IPS-11a (cell line): ENCODE results near the gene MSI1.

ENCODE experiments used
- H3K4me3 ChIP-seq: one replicate; pipeline ENCODE4 v1.5.1; 2013; ENCODE audit warnings: low read depth, low read length, control low read depth

The MSI1 gene

GRCh38 chr12:120377611-120378010, 8.6 kb upstream of the MSI1 start:
- no peak overlapping the region for H3K4me3 ChIP-seq

- H3K4me3 ChIP-seq = no peak overlapping the region
Measured at GRCh38 chr12:120376934-120377572, 8.1 kb upstream of the MSI1 start.

- no peak overlapping the region for H3K4me3 ChIP-seq
Measured at GRCh38 chr12:120376416-120376815, 7.5 kb upstream of the MSI1 start.

- H3K4me3 ChIP-seq = no peak overlapping the region
Measured at GRCh38 chr12:120376009-120376408, 7.0 kb upstream of the MSI1 start.

- no peak overlapping the region for H3K4me3 ChIP-seq
Measured at GRCh38 chr12:120373683-120374082, 4.7 kb upstream of the MSI1 start.

GRCh38 chr12:120370343-120371243, 1.6 kb upstream of the MSI1 start:
- H3K4me3 ChIP-seq = no peak overlapping the region

GRCh38 chr12:120369603-120370342, 809 bp upstream of the MSI1 start:
- peak overlapping the region; percentile 47 for H3K4me3 ChIP-seq

- H3K4me3 ChIP-seq = peak overlapping the region; percentile 57
Measured at GRCh38 chr12:120367924-120368788, 808 bp downstream of the MSI1 start.

- H3K4me3 ChIP-seq = peak overlapping the region; percentile 57
Measured at GRCh38 chr12:120367233-120367923, 1.6 kb downstream of the MSI1 start.

- H3K4me3 ChIP-seq = no peak overlapping the region
Measured at GRCh38 chr12:120366845-120367232, 2.1 kb downstream of the MSI1 start.

- H3K4me3 ChIP-seq = no peak overlapping the region
Measured at GRCh38 chr12:120366341-120366705, 2.6 kb downstream of the MSI1 start.

- no peak overlapping the region for H3K4me3 ChIP-seq
Measured at GRCh38 chr12:120365675-120366340, 3.2 kb downstream of the MSI1 start.

GRCh38 chr12:120364487-120364886, 4.5 kb downstream of the MSI1 start:
- no peak overlapping the region for H3K4me3 ChIP-seq

GRCh38 chr12:120363274-120363855, 5.6 kb downstream of the MSI1 start:
- H3K4me3 ChIP-seq = no peak overlapping the region

- H3K4me3 ChIP-seq = no peak overlapping the region
Measured at GRCh38 chr12:120362516-120363273, 6.3 kb downstream of the MSI1 start.

GRCh38 chr12:120361506-120362208, 7.3 kb downstream of the MSI1 start:
- peak overlapping the region; percentile 4 for H3K4me3 ChIP-seq

- H3K4me3 ChIP-seq = no peak overlapping the region
Measured at GRCh38 chr12:120359128-120359527, 9.8 kb downstream of the MSI1 start.
